Keratinocyte (primary cell): ENCODE results near the gene NIPAL1. TPM values are rescaled to one million over a fixed set of nuclear protein-coding genes. Genes with fewer than 3 reads are reported as not detected.
"Not testable (repeated sequence)": the region's sequence is repeated elsewhere in the genome, so short reads cannot be mapped to it uniquely, and the experiment has no call there.

Experiments
- DNase-seq: peaks from one replicate; pipeline ENCODE4 v3.0.0-alpha.2; 2011; ENCODE audit warnings: low read depth, missing footprints, low spot score
- FAIRE-seq: peaks from 2 replicates; lab custom pipeline; 2011; peaks lifted over from hg19 to GRCh38; lab: Jason Lieb, UNC
- H2AFZ ChIP-seq: 2 replicates; pipeline ENCODE4 v1.6.0; 2012; ENCODE audit warnings: low read length, control low read depth, inconsistent platforms; ENCODE audit not compliant: control insufficient read depth
- H3K27ac ChIP-seq: 2 replicates; pipeline ENCODE4 v1.5.1; 2011; ENCODE audit warnings: low read length; ENCODE audit not compliant: control insufficient read depth, insufficient read depth
- H3K27me3 ChIP-seq: 3 replicates; pipeline ENCODE4 v1.6.0; 2011; ENCODE audit warnings: low read length; ENCODE audit not compliant: control insufficient read depth, insufficient read depth; ENCODE audit errors: extremely low read depth
- H3K36me3 ChIP-seq, 2 experiments: 2 replicates in 1 of 2; 3 replicates in 1 of 2; pipeline ENCODE4 v1.5.1; 2011; ENCODE audit warnings: low read length in 2 of 2, mild to moderate bottlenecking in 1 of 2; ENCODE audit not compliant: control insufficient read depth in 2 of 2, insufficient read depth in 2 of 2; ENCODE audit errors: extremely low read depth in 1 of 2
- H3K4me1 ChIP-seq: 3 replicates; pipeline ENCODE4 v1.5.1; 2011; ENCODE audit warnings: low read length; ENCODE audit not compliant: control insufficient read depth, insufficient read depth; ENCODE audit errors: extremely low read depth
- H3K4me2 ChIP-seq: 3 replicates; pipeline ENCODE4 v1.6.0; 2011; ENCODE audit warnings: low read depth, low read length; ENCODE audit not compliant: control insufficient read depth, insufficient read depth; ENCODE audit errors: extremely low read depth
- H3K4me3 ChIP-seq, 3 experiments: fragments of 200-600 bp in 1 of 3; sonication (generic) in 1 of 3; 2 replicates in 2 of 3; 3 replicates in 1 of 3; pipeline ENCODE4 v1.5.1; 2011 to 2016; ENCODE audit warnings: low read length in 3 of 3, mild to moderate bottlenecking in 3 of 3, control low read depth in 2 of 3, inconsistent platforms in 1 of 3, low read depth in 1 of 3, mixed read lengths in 1 of 3, mixed run types in 1 of 3, moderate library complexity in 1 of 3; ENCODE audit not compliant: control insufficient read depth in 2 of 3, insufficient read depth in 2 of 3; ENCODE audit errors: extremely low read depth in 1 of 3
- H3K79me2 ChIP-seq: 2 replicates; pipeline ENCODE4 v1.6.0; 2012; ENCODE audit warnings: low read length; ENCODE audit not compliant: control insufficient read depth, insufficient read depth
- H3K9ac ChIP-seq: 3 replicates; pipeline ENCODE4 v1.6.0; 2011; ENCODE audit warnings: low read length; ENCODE audit not compliant: control insufficient read depth, insufficient read depth; ENCODE audit errors: extremely low read depth
- H3K9me1 ChIP-seq: 3 replicates; pipeline ENCODE4 v1.6.0; 2011; ENCODE audit warnings: low read length; ENCODE audit not compliant: control insufficient read depth, insufficient read depth; ENCODE audit errors: extremely low read depth
- H3K9me3 ChIP-seq: 2 replicates; pipeline ENCODE4 v1.5.1; 2012; ENCODE audit warnings: low read depth, low read length; ENCODE audit not compliant: control insufficient read depth
- H4K20me1 ChIP-seq: 3 replicates; pipeline ENCODE4 v1.6.0; 2011; ENCODE audit warnings: low read length; ENCODE audit not compliant: control insufficient read depth, insufficient read depth; ENCODE audit errors: extremely low read depth
- EZH2 ChIP-seq: IDR thresholded peaks from one replicate; pipeline ENCODE4 v1.6.1; 2012; ENCODE audit warnings: inconsistent platforms, mild to moderate bottlenecking, low read length, moderate library complexity
- dilution Hi-C: fragments of 300-500 bp; cut with MboI; formaldehyde crosslinking; loops from one replicate; pipeline ENCODE4 v1.7.0; 2020; ENCODE audit warnings: low sequenced_read_pairs; ENCODE audit not compliant: extremely low pct_ligation_motif_present
- polyA plus RNA-seq, 5 experiments: library from polyadenylated mRNA; depleted of rRNA in 3 of 5; stranded (reverse) in 3 of 5; stranded (forward) in 1 of 5; unstranded in 1 of 5; fragments of >200 nt; gene quantifications; 1 replicate in 1 of 5; 2 replicates in 3 of 5; 3 replicates in 1 of 5; pipeline versions ENCODE4 v1.2.1 to v1.2.3, GENCODE V29; 2011 to 2012; ENCODE audit warnings: missing spikeins in 2 of 5, low read depth in 1 of 5, low replicate concordance in 1 of 5
- TF ChIP-seq, protein P1 (sequence below), 3 experiments: IDR thresholded peaks in 1 of 3; conservative IDR thresholded peaks in 1 of 3; optimal IDR thresholded peaks in 1 of 3; 2 replicates in 2 of 3; 3 replicates in 1 of 3; pipeline versions ENCODE3 to v1.5.1; 2011; ENCODE audit warnings: low read length in 3 of 3, mild to moderate bottlenecking in 3 of 3, moderate library complexity in 2 of 3, control low read depth in 1 of 3, inconsistent platforms in 1 of 3; ENCODE audit not compliant: insufficient read depth in 2 of 3; ENCODE audit errors: extremely low read depth in 1 of 3

The NIPAL1 gene
- polyA plus RNA-seq, 1 donor (not counting 4 experiments of a cell fraction or from before 2014, with no cell fraction given) = 18.9 TPM

DNA sequence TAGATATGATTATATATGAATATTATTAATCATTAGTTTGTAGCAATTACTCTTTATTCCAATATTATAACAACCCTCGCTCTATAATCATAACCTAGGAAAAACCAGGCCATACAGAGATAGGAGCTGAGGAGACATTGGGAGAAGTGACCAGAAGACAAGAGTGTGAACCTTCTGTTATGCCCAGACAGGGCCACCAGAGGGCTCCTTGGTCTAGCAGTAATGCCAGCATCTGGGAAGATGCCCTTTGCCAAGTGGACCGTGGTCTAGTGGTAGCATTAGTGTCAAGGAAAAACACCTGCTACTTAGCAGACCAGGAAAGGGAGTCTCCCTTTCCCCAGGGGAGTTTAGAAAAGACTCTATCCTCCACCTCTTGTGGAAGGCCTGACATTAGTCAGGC, 13.0 kb upstream of the NIPAL1 start:
- TF ChIP-seq, protein P1, sequence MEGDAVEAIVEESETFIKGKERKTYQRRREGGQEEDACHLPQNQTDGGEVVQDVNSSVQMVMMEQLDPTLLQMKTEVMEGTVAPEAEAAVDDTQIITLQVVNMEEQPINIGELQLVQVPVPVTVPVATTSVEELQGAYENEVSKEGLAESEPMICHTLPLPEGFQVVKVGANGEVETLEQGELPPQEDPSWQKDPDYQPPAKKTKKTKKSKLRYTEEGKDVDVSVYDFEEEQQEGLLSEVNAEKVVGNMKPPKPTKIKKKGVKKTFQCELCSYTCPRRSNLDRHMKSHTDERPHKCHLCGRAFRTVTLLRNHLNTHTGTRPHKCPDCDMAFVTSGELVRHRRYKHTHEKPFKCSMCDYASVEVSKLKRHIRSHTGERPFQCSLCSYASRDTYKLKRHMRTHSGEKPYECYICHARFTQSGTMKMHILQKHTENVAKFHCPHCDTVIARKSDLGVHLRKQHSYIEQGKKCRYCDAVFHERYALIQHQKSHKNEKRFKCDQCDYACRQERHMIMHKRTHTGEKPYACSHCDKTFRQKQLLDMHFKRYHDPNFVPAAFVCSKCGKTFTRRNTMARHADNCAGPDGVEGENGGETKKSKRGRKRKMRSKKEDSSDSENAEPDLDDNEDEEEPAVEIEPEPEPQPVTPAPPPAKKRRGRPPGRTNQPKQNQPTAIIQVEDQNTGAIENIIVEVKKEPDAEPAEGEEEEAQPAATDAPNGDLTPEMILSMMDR (optimal IDR thresholded peaks at IDR 0.05 in 1 of 3, IDR thresholded peaks at IDR 0.05 in 1 of 3, conservative IDR thresholded peaks at IDR 0.05 in 1 of 3; ENCODE audit: extremely low read depth in 1 of 3, insufficient read depth in 2 of 3, low read length in 3 of 3) = peak; percentile 31 to 52 (median 46)
- H3K9me1 ChIP-seq, DNase-seq, H3K4me1 ChIP-seq, H4K20me1 ChIP-seq, FAIRE-seq, H3K79me2 ChIP-seq, dilution Hi-C loops, H3K36me3 ChIP-seq, H3K9me3 ChIP-seq, H3K27ac ChIP-seq, H2AFZ ChIP-seq, H3K4me3 ChIP-seq, H3K4me2 ChIP-seq, H3K9ac ChIP-seq, H3K27me3 ChIP-seq: not testable (repeated sequence)

DNA sequence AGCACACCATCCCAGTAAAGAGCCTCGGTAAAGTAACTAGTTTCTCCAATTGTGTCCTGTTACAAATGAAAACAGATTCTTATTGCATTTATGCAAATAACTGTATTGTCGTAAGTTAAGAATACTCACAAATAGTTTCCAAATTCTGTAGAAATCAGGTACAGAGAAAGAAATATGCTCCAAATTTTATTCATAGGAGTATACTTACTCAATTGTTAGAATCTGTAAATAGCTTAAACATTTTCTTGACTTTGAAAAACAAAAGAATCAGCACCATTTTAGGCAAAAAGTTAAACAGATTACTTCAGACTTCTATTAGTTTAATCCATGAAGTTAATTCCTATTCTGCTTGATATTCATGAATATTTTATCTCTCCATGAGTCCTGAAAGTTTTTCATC, 10.8 kb upstream of the NIPAL1 start:
- no peaks in the 10 kb centered on the region for H4K20me1 ChIP-seq
- no peak for TF ChIP-seq EZH2
- TF ChIP-seq, protein P1 (optimal IDR thresholded peaks at IDR 0.05 in 1 of 3, IDR thresholded peaks at IDR 0.05 in 1 of 3, conservative IDR thresholded peaks at IDR 0.05 in 1 of 3; ENCODE audit: extremely low read depth in 1 of 3, insufficient read depth in 2 of 3, low read length in 3 of 3) = no peak
- DNase-seq = no peak
- H3K4me2 ChIP-seq = no peak overlapping the region
- dilution Hi-C loops = no loop called here
- no peak overlapping the region for H3K4me3 ChIP-seq
- H3K9ac ChIP-seq = no peak overlapping the region
- H3K27me3 ChIP-seq = no peaks in the 10 kb centered on the region
- FAIRE-seq = no peak
- no peak overlapping the region for H3K27ac ChIP-seq
- H3K36me3 ChIP-seq = no peaks in the 10 kb centered on the region
- H3K9me1 ChIP-seq = no peaks in the 10 kb centered on the region
- no peaks in the 10 kb centered on the region for H3K4me1 ChIP-seq
- H2AFZ ChIP-seq = no peak overlapping the region
- H3K79me2 ChIP-seq = no peaks in the 10 kb centered on the region
- peaks cover 2% of the 10 kb centered on the region for H3K9me3 ChIP-seq
